ENCODE data around the gene RHBDL1. TPM values are rescaled to one million over a fixed set of nuclear protein-coding genes. Genes with fewer than 3 reads are reported as not detected.
A peak's percentile ranks its signal among the peaks of the same experiment; 100 is the strongest.

The RHBDL1 gene
- total RNA-seq, 1 experiment from 2014 or later = 1.1 TPM

- Histone ChIP-seq H3K27me3 (replicated peaks) (no peaks in the 10 kb centered on the region), H3K4me3 (peak overlapping the region; percentile 37), H3K9me3 (replicated peaks) (peaks cover 5% of the 10 kb centered on the region), H3K4me1 (replicated peaks) (peaks cover 41% of the 10 kb centered on the region), H3K36me3 (peaks cover 43% of the 10 kb centered on the region), H3K27ac (no peak overlapping the region)
- peak; percentile 70 to 79 for DNase-seq (ENCODE audit: low read depth in 1 of 2, low spot score in 2 of 2)
Measured at GRCh38 chr16:678858-679813, 3.7 kb downstream of the RHBDL1 start.

GRCh38 chr16:679814-680624 lies 4.5 kb downstream of the RHBDL1 start, which contains the start of gene STUB1:
Gene STUB1 (plus strand): TSS chr16:680410. CDS start chr16:680526, 116 bp downstream.
- peak; percentile 90 for DNase-seq (ENCODE audit: low read depth in 1 of 2, low spot score in 2 of 2)
- Histone ChIP-seq H3K4me3 (peak within 1 kb of the TSS; percentile 99), H3K36me3 (peaks cover 47% of the 10 kb centered on the region), H3K27ac (peak within 1 kb of the TSS; percentile 70), H3K9me3 (replicated peaks) (peaks cover 5% of the 10 kb centered on the region), H3K27me3 (replicated peaks) (no peaks in the 10 kb centered on the region), H3K4me1 (replicated peaks) (peaks cover 46% of the 10 kb centered on the region)

DNA sequence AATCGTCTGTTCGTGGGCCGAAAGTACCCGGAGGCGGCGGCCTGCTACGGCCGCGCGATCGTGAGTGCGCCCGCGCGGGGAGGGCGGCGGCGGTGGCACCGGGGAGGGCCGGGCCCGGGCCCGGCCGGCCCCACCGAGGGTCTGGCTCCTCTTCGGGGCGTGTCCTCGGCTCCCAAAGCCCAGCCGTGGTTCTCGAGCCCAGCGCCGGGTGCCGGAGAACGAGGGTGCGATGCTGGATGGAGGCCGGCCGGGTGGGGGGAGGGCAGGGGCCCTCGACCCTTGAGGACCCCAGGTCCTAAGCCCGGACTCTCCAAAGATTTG lies 5.1 kb downstream of the RHBDL1 start:
- peaks cover 5% of the 10 kb centered on the region for H3K9me3 ChIP-seq (replicated peaks)
- no peak for DNase-seq (ENCODE audit: low read depth in 1 of 2, low spot score in 2 of 2)

GRCh38 chr16:680967-681745 lies 5.7 kb downstream of the RHBDL1 start:
- H3K36me3 ChIP-seq = peaks cover 58% of the 10 kb centered on the region
- DNase-seq (ENCODE audit: low read depth in 1 of 2, low spot score in 2 of 2) = peak; percentile 53 to 69
- no peaks in the 10 kb centered on the region for H3K27me3 ChIP-seq (replicated peaks)
- peak overlapping the region; percentile 99 for H3K4me3 ChIP-seq
- H3K4me1 ChIP-seq (replicated peaks) = peaks cover 43% of the 10 kb centered on the region
- peaks cover 5% of the 10 kb centered on the region for H3K9me3 ChIP-seq (replicated peaks)
- H3K27ac ChIP-seq = no peak overlapping the region

More for the DNA sequence above, 5.1 kb downstream of the RHBDL1 start:
- H3K36me3 ChIP-seq = peaks cover 53% of the 10 kb centered on the region
- H3K4me3 ChIP-seq = peak overlapping the region; percentile 99
- peak overlapping the region; percentile 70 for H3K27ac ChIP-seq
- H3K4me1 ChIP-seq (replicated peaks) = peaks cover 43% of the 10 kb centered on the region
- no peaks in the 10 kb centered on the region for H3K27me3 ChIP-seq (replicated peaks)

DNA sequence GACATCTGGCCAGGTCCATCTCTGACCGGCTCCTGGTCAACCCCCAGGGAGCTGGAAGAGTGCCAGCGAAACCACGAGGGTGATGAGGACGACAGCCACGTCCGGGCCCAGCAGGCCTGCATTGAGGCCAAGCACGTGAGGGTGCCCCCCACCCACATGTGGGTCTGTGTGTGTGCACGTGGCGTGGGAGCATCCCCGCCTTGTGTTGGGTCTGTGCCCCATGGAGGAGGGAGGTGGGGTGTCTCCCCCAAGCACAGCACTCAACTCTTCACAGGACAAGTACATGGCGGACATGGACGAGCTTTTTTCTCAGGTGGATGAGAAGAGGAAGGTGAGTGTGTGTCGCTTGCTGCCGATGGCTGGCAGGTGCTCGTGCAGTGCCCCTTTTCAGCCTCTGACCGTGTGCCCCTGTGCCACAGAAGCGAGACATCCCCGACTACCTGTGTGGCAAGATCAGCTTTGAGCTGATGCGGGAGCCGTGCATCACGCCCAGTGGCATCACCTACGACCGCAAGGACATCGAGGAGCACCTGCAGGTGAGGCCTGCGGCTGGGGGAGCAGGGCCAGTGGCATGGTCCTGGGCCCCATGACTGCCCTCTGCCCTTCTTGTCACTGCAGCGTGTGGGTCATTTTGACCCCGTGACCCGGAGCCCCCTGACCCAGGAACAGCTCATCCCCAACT lies 6.4 kb downstream of the RHBDL1 start:
- Histone ChIP-seq H3K4me3 (no peak overlapping the region), H3K9me3 (replicated peaks) (peaks cover 5% of the 10 kb centered on the region), H3K27me3 (replicated peaks) (no peaks in the 10 kb centered on the region), H3K36me3 (peaks cover 66% of the 10 kb centered on the region), H3K4me1 (replicated peaks) (peaks cover 43% of the 10 kb centered on the region), H3K27ac (no peak overlapping the region)
- no peak for DNase-seq (ENCODE audit: low read depth in 1 of 2, low spot score in 2 of 2)

- peaks cover 43% of the 10 kb centered on the region for H3K4me1 ChIP-seq (replicated peaks)
- H3K4me3 ChIP-seq = no peak overlapping the region
- no peak for DNase-seq (ENCODE audit: low read depth in 1 of 2, low spot score in 2 of 2)
- peaks cover 74% of the 10 kb centered on the region for H3K36me3 ChIP-seq
- H3K9me3 ChIP-seq (replicated peaks) = peaks cover 5% of the 10 kb centered on the region
- no peaks in the 10 kb centered on the region for H3K27me3 ChIP-seq (replicated peaks)
- H3K27ac ChIP-seq = no peak overlapping the region
Measured at GRCh38 chr16:682493-683395, 7.3 kb downstream of the RHBDL1 start.

DNA sequence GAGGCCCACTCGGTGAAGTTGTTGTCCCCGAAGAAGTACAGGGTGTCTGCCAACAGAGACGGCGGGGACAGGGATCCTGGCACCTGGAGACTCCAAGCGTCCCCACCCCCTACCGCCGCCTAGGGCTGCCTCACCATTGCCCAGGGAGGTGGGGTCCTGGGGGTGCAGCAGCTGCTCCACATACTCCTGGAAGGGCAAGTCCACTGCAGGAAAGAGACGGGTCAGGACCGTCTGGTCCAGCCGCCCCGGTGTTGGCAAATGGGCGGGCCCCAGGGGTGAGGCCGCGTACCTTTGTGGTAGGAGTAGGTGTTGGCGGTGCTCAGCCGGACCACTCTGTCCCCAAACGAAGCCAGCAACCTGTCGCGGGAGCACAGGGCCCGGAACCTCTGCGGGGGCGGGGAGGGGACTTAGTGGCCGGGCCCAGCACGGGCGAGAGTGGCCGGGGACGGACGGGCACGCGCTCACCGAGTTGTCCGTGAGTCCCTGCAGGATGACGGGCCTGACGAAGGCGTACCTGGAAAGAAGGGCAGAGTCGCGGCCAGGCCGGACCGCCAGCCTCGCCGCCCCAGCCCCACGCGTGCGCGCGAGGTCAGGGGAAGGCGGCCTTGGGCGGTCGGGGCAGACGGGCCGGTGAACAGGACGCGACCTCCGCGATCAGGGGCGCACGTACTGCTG lies 8.1 kb downstream of the RHBDL1 start:
- Histone ChIP-seq H3K4me3 (peak overlapping the region; percentile 50), H3K27ac (peak overlapping the region; percentile 29; the same call in 1 of the 2 replicates), H3K4me1 (replicated peaks) (peaks cover 43% of the 10 kb centered on the region)

DNA sequence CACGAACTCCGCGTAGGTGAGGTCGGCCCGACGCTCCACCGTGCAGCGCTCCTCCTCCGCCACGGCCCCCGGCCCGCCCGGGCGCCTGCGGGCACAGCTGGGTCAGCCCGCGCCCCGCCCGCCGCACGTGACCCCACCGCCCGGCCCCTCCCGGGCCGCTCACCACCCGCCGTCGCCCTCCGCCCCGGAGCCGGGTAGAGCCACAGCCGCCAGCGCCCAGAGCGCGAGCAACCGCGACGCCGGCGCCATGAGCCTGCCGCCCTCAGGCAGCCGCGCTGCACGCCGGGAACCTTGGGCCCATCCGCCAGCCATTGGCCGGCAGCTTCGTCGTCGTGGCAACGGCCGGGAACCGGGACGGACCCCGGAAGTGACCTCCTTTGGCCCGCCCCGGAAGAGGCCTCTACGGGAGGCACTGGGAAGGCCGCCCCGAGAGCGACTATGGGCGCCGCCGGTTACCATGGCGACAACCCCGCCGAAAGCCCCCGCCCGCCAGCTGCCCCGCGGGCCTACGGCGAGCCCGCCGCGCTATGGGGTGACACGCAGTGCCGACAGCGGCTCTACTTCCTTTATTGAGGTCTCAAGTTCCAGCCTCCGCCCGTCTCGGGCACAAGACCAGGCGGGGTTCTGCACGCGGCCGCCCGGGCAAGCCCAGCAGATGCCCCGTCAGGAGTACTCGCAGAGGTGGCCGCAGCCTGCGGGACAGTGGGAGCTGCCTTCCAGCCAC lies 8.8 kb downstream of the RHBDL1 start, which contains the start of gene JMJD8:
TSS of gene JMJD8 (minus strand) at position 264 of the 724 bp plus-strand sequence. CDS start at position 249, 15 bp downstream.
- peaks cover 78% of the 10 kb centered on the region for H3K36me3 ChIP-seq
- peak within 1 kb of the TSS; percentile 50 for H3K4me3 ChIP-seq
- H3K4me1 ChIP-seq (replicated peaks) = peaks cover 44% of the 10 kb centered on the region
- H3K27me3 ChIP-seq (replicated peaks) = no peaks in the 10 kb centered on the region
- peaks cover 5% of the 10 kb centered on the region for H3K9me3 ChIP-seq (replicated peaks)
- DNase-seq (ENCODE audit: low read depth in 1 of 2, low spot score in 2 of 2) = peak; percentile 77 to 94
- peak within 1 kb of the TSS; percentile 29; the same call in 1 of the 2 replicates for H3K27ac ChIP-seq

More for the DNA sequence above, 8.1 kb downstream of the RHBDL1 start:
- Histone ChIP-seq H3K36me3 (peaks cover 78% of the 10 kb centered on the region), H3K9me3 (replicated peaks) (peaks cover 5% of the 10 kb centered on the region), H3K27me3 (replicated peaks) (no peaks in the 10 kb centered on the region)
- no peak for DNase-seq (ENCODE audit: low read depth in 1 of 2, low spot score in 2 of 2)

DNA sequence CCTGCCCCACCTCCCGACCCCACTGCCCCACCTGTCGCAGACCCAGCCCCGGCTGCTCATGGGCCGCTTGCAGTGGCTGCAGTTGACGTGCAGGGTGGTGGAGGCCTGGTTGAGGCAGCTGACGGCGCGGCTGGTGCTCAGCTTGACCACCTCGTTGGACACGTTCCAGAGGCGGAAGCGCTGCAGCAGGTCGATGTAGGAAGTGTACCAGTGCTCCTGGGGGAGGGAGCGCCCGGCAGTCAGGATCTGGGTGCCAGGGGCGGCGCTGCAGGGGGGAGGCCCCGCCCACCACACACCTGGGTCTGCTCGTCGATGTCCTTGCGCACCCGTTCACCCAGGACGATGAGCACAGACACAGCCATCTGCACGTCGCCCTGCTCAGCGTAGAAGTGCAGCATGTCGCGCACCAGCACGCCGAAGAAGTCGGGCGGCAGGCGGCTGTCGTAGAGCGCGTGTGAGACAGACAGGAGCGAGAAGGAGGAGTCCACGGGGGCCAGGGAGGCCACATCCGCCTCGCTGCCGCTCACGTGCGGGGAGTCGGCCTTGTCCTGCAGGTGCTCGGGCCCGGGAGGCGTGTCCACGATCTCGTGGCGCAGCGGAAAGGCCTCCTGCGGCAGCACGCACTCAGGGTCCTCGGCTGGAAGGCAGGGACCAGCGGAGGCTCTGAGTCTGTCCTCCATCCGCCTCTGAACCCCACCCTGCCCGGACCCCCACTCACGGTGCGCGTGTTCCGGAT lies 9.7 kb downstream of the RHBDL1 start:
- Histone ChIP-seq H3K4me3 (no peak overlapping the region), H3K27me3 (replicated peaks) (no peaks in the 10 kb centered on the region), H3K4me1 (replicated peaks) (peaks cover 43% of the 10 kb centered on the region), H3K36me3 (peaks cover 76% of the 10 kb centered on the region), H3K27ac (no peak overlapping the region), H3K9me3 (replicated peaks) (peaks cover 4% of the 10 kb centered on the region)
- DNase-seq (ENCODE audit: low read depth in 1 of 2, low spot score in 2 of 2) = no peak

- no peak overlapping the region for H3K27ac ChIP-seq
- peaks cover 69% of the 10 kb centered on the region for H3K36me3 ChIP-seq
- H3K9me3 ChIP-seq (replicated peaks) = no peaks in the 10 kb centered on the region; the same call in none of the 2 replicates
- peak; percentile 41 to 81 for DNase-seq (ENCODE audit: low read depth in 1 of 2, low spot score in 2 of 2)
- peaks cover 42% of the 10 kb centered on the region for H3K4me1 ChIP-seq (replicated peaks)
- no peaks in the 10 kb centered on the region for H3K27me3 ChIP-seq (replicated peaks)
- no peak overlapping the region for H3K4me3 ChIP-seq
Measured at GRCh38 chr16:685967-686366, 10.5 kb downstream of the RHBDL1 start.

All from SJSA1 (cell line).